RWPE2 (cell line): ENCODE measurements around the gene LHX5.

Source experiments
- ATAC-seq: fragments of 200-7000 bp; cut with Tn5 transposase; 3 replicates; pipeline ENCODE4 v1.9.1; 2021; ENCODE audit warnings: low read depth
- DNase-seq: peaks from one replicate; pipeline ENCODE4 v3.0.0-alpha.2; 2020; ENCODE audit warnings: low spot score
- H3K27ac ChIP-seq: fragments of 450-650 bp; 2 replicates; pipeline ENCODE4 v1.5.1; 2017; ENCODE audit warnings: mild to moderate bottlenecking; ENCODE audit not compliant: poor library complexity, severe bottlenecking
- H3K27me3 ChIP-seq: fragments of 250-450 bp; sonication (Bioruptor Pico); 2 replicates; pipeline ENCODE4 v1.5.1; 2021; ENCODE audit warnings: mild to moderate bottlenecking, moderate library complexity; ENCODE audit not compliant: insufficient read depth, poor library complexity, severe bottlenecking
- H3K36me3 ChIP-seq: fragments of 250-450 bp; sonication (Bioruptor Pico); 2 replicates; pipeline ENCODE4 v1.5.1; 2020; ENCODE audit warnings: low read depth, mild to moderate bottlenecking, moderate library complexity
- H3K4me1 ChIP-seq: fragments of 250-450 bp; sonication (Bioruptor Pico); 2 replicates; pipeline ENCODE4 v1.5.1; 2021; ENCODE audit warnings: mild to moderate bottlenecking, moderate library complexity; ENCODE audit not compliant: insufficient read depth, poor library complexity, severe bottlenecking
- H3K4me3 ChIP-seq: fragments of 250-450 bp; sonication (Bioruptor Pico); 2 replicates; pipeline ENCODE4 v1.5.1; 2021; ENCODE audit warnings: mild to moderate bottlenecking, moderate library complexity; ENCODE audit not compliant: severe bottlenecking
- H3K9me3 ChIP-seq: fragments of 250-450 bp; sonication (Bioruptor Pico); 2 replicates; pipeline ENCODE4 v1.5.1; 2021; ENCODE audit warnings: mild to moderate bottlenecking, moderate library complexity; ENCODE audit not compliant: severe bottlenecking
- TF ChIP-seq, protein P1 (sequence below): fragments of 450-650 bp; IDR thresholded peaks from one replicate; pipeline ENCODE4 v1.5.1; 2017; ENCODE audit warnings: mild to moderate bottlenecking, moderate library complexity; ENCODE audit not compliant: poor library complexity, severe bottlenecking

LHX5 gene

DNA sequence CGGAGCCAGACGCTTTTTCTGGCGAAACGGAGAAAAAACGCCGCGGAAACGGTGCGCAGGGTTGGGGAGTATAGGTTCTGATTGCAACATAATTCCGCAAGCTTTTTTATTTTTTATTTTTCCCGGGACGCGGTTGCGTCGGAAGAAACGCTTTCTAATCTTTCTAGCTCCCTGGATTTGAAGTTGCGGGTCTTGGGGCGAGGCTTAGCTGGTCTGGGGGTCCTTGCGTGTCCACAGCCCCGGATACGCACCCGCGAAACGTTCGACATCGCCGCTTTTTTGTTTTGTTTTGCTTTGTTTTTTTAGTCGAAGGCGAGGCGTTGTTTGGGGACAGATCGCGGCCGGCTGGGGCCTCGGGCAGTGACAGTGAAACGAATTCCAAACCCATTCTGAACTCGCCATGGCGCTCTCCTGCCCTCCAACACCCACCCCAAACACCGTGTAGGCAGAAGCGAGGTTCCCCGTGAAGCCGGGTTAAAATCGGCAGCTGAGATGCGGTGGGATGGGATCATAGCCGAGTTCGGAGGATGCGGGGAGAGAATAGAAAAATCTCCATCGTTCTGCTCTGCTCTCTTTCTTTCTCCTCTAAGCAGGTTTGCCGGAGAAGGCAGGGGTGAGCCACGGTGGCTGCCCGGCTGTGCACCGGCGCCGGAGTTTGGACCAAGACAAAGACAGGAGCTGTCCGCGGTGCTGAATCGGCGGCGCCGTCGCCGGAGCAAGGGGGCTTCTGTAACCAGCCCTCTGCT is 8.1 kb upstream of the LHX5 start:
- Histone ChIP-seq H3K4me3 (no peak overlapping the region), H3K36me3 (no peaks in the 10 kb centered on the region), H3K27me3 (peaks cover 78% of the 10 kb centered on the region), H3K9me3 (no peaks in the 10 kb centered on the region), H3K27ac (no peak overlapping the region), H3K4me1 (no peaks in the 10 kb centered on the region)
- ATAC-seq, result peak; percentile 64
- TF ChIP-seq, protein P1, sequence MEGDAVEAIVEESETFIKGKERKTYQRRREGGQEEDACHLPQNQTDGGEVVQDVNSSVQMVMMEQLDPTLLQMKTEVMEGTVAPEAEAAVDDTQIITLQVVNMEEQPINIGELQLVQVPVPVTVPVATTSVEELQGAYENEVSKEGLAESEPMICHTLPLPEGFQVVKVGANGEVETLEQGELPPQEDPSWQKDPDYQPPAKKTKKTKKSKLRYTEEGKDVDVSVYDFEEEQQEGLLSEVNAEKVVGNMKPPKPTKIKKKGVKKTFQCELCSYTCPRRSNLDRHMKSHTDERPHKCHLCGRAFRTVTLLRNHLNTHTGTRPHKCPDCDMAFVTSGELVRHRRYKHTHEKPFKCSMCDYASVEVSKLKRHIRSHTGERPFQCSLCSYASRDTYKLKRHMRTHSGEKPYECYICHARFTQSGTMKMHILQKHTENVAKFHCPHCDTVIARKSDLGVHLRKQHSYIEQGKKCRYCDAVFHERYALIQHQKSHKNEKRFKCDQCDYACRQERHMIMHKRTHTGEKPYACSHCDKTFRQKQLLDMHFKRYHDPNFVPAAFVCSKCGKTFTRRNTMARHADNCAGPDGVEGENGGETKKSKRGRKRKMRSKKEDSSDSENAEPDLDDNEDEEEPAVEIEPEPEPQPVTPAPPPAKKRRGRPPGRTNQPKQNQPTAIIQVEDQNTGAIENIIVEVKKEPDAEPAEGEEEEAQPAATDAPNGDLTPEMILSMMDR, result no peak
- DNase-seq, result no peak

- H3K36me3 ChIP-seq, result no peaks in the 10 kb centered on the region
- ATAC-seq (no peak), DNase-seq (no peak)
- TF ChIP-seq, protein P1, result no peak
- H3K27ac ChIP-seq, result no peak overlapping the region
- H3K4me1 ChIP-seq, result no peaks in the 10 kb centered on the region
- H3K27me3 ChIP-seq, result peaks cover 81% of the 10 kb centered on the region
- H3K4me3 ChIP-seq, result no peak overlapping the region
- no peaks in the 10 kb centered on the region for H3K9me3 ChIP-seq
These were observed 7.5 kb upstream of the LHX5 start for GRCh38 chr12:113479216-113479589.

GRCh38 chr12:113478351-113479011 is 6.8 kb upstream of the LHX5 start:
- TF ChIP-seq, protein P1, result no peak
- no peak for DNase-seq
- no peak overlapping the region for H3K27ac ChIP-seq

GRCh38 chr12:113477842-113478215 is 6.2 kb upstream of the LHX5 start:
- H3K36me3 ChIP-seq, result no peaks in the 10 kb centered on the region
- H3K27ac ChIP-seq, result no peak overlapping the region
- H3K4me1 ChIP-seq, result no peaks in the 10 kb centered on the region
- H3K27me3 ChIP-seq, result peaks cover 88% of the 10 kb centered on the region
- ATAC-seq (no peak), DNase-seq (no peak)
- H3K9me3 ChIP-seq, result no peaks in the 10 kb centered on the region
- H3K4me3 ChIP-seq, result no peak overlapping the region
- TF ChIP-seq, protein P1, result no peak

More at GRCh38 chr12:113478351-113479011, 6.8 kb upstream of the LHX5 start:
- no peak overlapping the region for H3K4me3 ChIP-seq
- no peaks in the 10 kb centered on the region for H3K4me1 ChIP-seq
- H3K27me3 ChIP-seq, result peaks cover 86% of the 10 kb centered on the region
- no peaks in the 10 kb centered on the region for H3K9me3 ChIP-seq
- no peak for ATAC-seq
- no peaks in the 10 kb centered on the region for H3K36me3 ChIP-seq

DNA sequence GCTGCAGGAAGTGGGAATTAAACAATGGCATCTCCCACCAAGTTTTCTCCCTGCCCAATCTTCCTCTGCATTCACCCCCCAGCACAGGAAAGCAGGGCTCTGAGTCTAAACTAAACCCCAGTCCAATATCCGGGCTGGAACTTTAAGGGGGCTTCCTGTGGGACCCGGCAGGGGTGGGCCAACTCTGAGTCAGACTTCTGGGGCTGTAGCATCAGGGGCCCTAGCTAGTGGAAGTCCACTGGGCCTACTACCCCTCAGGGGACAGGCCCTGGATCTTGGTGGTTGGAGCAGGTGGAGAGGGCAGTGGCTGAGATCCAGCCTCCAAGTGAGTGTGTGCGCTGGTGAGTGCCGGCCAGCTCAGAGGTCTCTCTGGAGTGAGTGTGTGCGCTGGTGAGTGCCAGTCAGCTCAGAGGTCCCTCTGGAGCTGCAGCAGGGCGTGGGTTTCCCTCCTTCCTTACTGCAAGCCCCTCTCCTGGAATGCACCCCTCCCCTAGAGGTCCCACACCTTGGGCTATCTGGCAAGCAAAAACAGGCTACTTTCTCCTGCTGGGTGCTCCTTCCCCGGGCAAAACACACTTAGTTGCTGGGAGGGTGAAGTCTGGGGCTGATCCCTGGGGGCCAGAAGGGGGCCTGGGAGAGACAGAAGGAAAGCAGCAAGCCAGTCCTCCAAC is 5.6 kb upstream of the LHX5 start:
- Histone ChIP-seq H3K27ac (no peak overlapping the region), H3K4me3 (no peak overlapping the region), H3K9me3 (no peaks in the 10 kb centered on the region), H3K36me3 (no peaks in the 10 kb centered on the region), H3K27me3 (peaks cover 88% of the 10 kb centered on the region), H3K4me1 (no peaks in the 10 kb centered on the region)
- TF ChIP-seq, protein P1, result no peak
- DNase-seq (no peak), ATAC-seq (no peak)
